Measurements from ENCODE around the gene L3MBTL4. TPM values are rescaled to one million over a fixed set of nuclear protein-coding genes. Genes with fewer than 3 reads are reported as not detected.

The L3MBTL4 gene
- total RNA-seq, 3 donors from 2014 or later, result 7.8 to 23.0 (median 19.7) TPM

- TF ChIP-seq POLR2AphosphoS5 (IDR thresholded peaks at IDR 0.05) (no peak), CTCF (IDR thresholded peaks at IDR 0.05) (no peak), POLR2A (IDR thresholded peaks at IDR 0.05) (no peak)
- Histone ChIP-seq H3K27ac (no peak overlapping the region), H3K4me1 (no peaks in the 10 kb centered on the region), H3K9me3 (no peaks in the 10 kb centered on the region), H3K27me3 (no peaks in the 10 kb centered on the region), H3K36me3 (no peaks in the 10 kb centered on the region), H3K4me3 (no peak overlapping the region)
- intact Hi-C loops (cut with DNase I; ENCODE audit: low total_unique reads), result no loop called here
- DNase-seq (ENCODE audit: low spot score in 2 of 2), result no peak
Observed at GRCh38 chr18:5909125-5909524, 505.6 kb downstream of the L3MBTL4 start.
